T47D (cell line): ENCODE measurements around the gene PLA2G6.
"Not testable (repeated sequence)": the region's sequence is repeated elsewhere in the genome, so short reads cannot be mapped to it uniquely, and the experiment has no call there.

Experiments used
- DNase-seq, 2 experiments: peaks; one replicate each; pipeline versions ENCODE4 v3.0.0 to v3.0.0-alpha.2; 2011 to 2012; ENCODE audit warnings: low read depth in 1 of 2, low spot score in 1 of 2
- JUND ChIP-seq: IDR thresholded peaks from 2 replicates; pipeline ENCODE4 v1.6.1; 2012; ENCODE audit warnings: low read depth
- in situ Hi-C: cut with HindIII; loops from 2 replicates; pipeline ENCODE4 v1.10.0; 2016; ENCODE audit warnings: low sequenced_read_pairs, low pct_unique_long_range_greater_than_20kb

Gene PLA2G6

GRCh38 chr22:38081941-38082828, 99.4 kb downstream of the PLA2G6 start:
- no peak for DNase-seq
- TF ChIP-seq JUND: no peak
- in situ Hi-C loops: no loop called here

GRCh38 chr22:38081636-38081940, 100.0 kb downstream of the PLA2G6 start:
- in situ Hi-C loops: no loop called here
- TF ChIP-seq JUND: no peak
- no peak for DNase-seq

GRCh38 chr22:38080850-38081635, 100.6 kb downstream of the PLA2G6 start:
- no peak for TF ChIP-seq JUND
- no peak for DNase-seq
- in situ Hi-C loops: no loop called here

- in situ Hi-C loops: no loop called here
- TF ChIP-seq JUND: no peak
- no peak for DNase-seq
Measured at GRCh38 chr22:38080474-38080849, 101.2 kb downstream of the PLA2G6 start.

- in situ Hi-C loops: no loop called here
Measured at GRCh38 chr22:38079804-38080203, 101.8 kb downstream of the PLA2G6 start.

GRCh38 chr22:38079208-38079607, 102.4 kb downstream of the PLA2G6 start:
- DNase-seq, in situ Hi-C loops: not testable (repeated sequence)

More at GRCh38 chr22:38079804-38080203, 101.8 kb downstream of the PLA2G6 start:
- TF ChIP-seq JUND: no peak
- DNase-seq: no peak

- no peak for TF ChIP-seq JUND
- no peak for DNase-seq
- in situ Hi-C loops: no loop called here
Measured at GRCh38 chr22:38078046-38078840, 103.4 kb downstream of the PLA2G6 start.

GRCh38 chr22:38077595-38077994, 104.0 kb downstream of the PLA2G6 start:
- TF ChIP-seq JUND: no peak
- in situ Hi-C loops: no loop called here
- no peak for DNase-seq

- in situ Hi-C loops: no loop called here
- no peak for TF ChIP-seq JUND
- no peak for DNase-seq
Measured at GRCh38 chr22:38077096-38077495, 104.5 kb downstream of the PLA2G6 start.

GRCh38 chr22:38075961-38076360, 105.7 kb downstream of the PLA2G6 start:
- in situ Hi-C loops: no loop called here
- DNase-seq: no peak
- no peak for TF ChIP-seq JUND

- no peak for TF ChIP-seq JUND
- in situ Hi-C loops: no loop called here
- no peak for DNase-seq
Measured at GRCh38 chr22:38075105-38075825, 106.4 kb downstream of the PLA2G6 start.

- TF ChIP-seq JUND: no peak
- DNase-seq: no peak
- in situ Hi-C loops: no loop called here
Measured at GRCh38 chr22:38074181-38075104, 107.2 kb downstream of the PLA2G6 start.
